Right lobe of liver (tissue), 6 donors: ENCODE measurements around the gene CAST. TPM values are rescaled to one million over a fixed set of nuclear protein-coding genes. Genes with fewer than 3 reads are reported as not detected.
A peak's percentile ranks its signal among the peaks of the same experiment; 100 is the strongest.

ENCODE experiments used
- ATAC-seq, 4 donors: fragments of 200-7000 bp; cut with Tn5 transposase; one replicate each; pipeline ENCODE4 v1.9.1; 2020; ENCODE audit warnings: mild to moderate bottlenecking in 4 of 4, moderate library complexity in 4 of 4
- DNase-seq, 3 donors: peaks; one replicate each; pipeline ENCODE4 v3.0.0-alpha.2; 2020
- H3K27ac ChIP-seq, 3 donors: fragments of 200-600 bp; one replicate each; pipeline ENCODE4 v1.8.0; 2022
- H3K27me3 ChIP-seq, 2 donors: fragments of 200-600 bp; one replicate each; pipeline ENCODE4 v1.8.0; 2022
- H3K36me3 ChIP-seq, 4 donors: fragments of 200-600 bp; sonication (generic) in 1 of 4; one replicate each; pipeline versions ENCODE4 v1.5.1 to v1.8.0; 2017 to 2022; ENCODE audit warnings: control low read depth in 1 of 4
- H3K4me1 ChIP-seq, 4 donors: fragments of 200-600 bp; sonication (generic) in 1 of 4; one replicate each; pipeline versions ENCODE4 v1.5.1 to v1.8.0; 2017 to 2022; ENCODE audit warnings: control low read depth in 1 of 4
- H3K4me3 ChIP-seq, 3 donors: fragments of 200-600 bp; one replicate each; pipeline ENCODE4 v1.8.0; 2022
- H3K9me3 ChIP-seq, 4 donors: fragments of 200-600 bp; sonication (generic) in 1 of 4; one replicate each; pipeline versions ENCODE4 v1.5.1 to v1.8.0; 2017 to 2022; ENCODE audit warnings: control low read depth in 1 of 4
- CTCF ChIP-seq, 4 donors: fragments of 200-600 bp in 3 of 4; fragments of 450-650 bp in 1 of 4; IDR thresholded peaks; one replicate each; pipeline versions ENCODE4 v1.5.1 to v1.8.0; 2016 to 2022; ENCODE audit warnings: antibody characterized with exemption in 4 of 4, mild to moderate bottlenecking in 2 of 4
- POLR2A ChIP-seq: fragments of 450-650 bp; IDR thresholded peaks from one replicate; pipeline ENCODE4 v1.6.1; 2017; ENCODE audit warnings: antibody characterized with exemption, mild to moderate bottlenecking
- WGBS: methylation state at CpG from one replicate; pipeline ENCODE4 v1.1.6; 2018; ENCODE audit warnings: low coverage, low lambda C conversion rate; ENCODE audit not compliant: insufficient coverage; ENCODE audit errors: missing lambda C conversion rate; 5-methylcytosine and 5-hydroxymethylcytosine counted together
- intact Hi-C, 2 donors: fragments of 100-400 bp; cut with DNase I; formaldehyde crosslinking; loops; one replicate each; pipeline versions ENCODE4 v1.11.2 to v1.14.1; 2022
- total RNA-seq, 6 experiments: library from RNA; depleted of rRNA in 2 of 6; stranded (reverse); fragments of >200 nt in 2 of 6; fragmentation: NEBNext Ultra II Directional in 3 of 6; extraction: Animal tissue kit (Norgen Biotek cat#: 25700) in 3 of 6; gene quantifications; one replicate each; pipeline versions ENCODE4 v1.1.0 to v1.2.4, GENCODE V29; 2016 to 2023
- donor health status: DM: no; HTN: yes; CAD: no.
- donor health status: DM: no; HTN: no; CAD: no.
- donor health status: DM: no; HTN: no; CAD: no.
- donor health status: DM: no; HTN: yes; CAD: no.
- donor health status: DM: no; HTN: yes; CAD: no.

Gene CAST
- total RNA-seq, 6 experiments from 2014 or later = 86.8 to 187 (median 123) TPM

GRCh38 chr5:96733771-96734500 lies 71.8 kb downstream of the CAST start:
- ATAC-seq (no peak), DNase-seq (no peak)
- H3K36me3 ChIP-seq = peaks cover 4 to 36% (median 21%) of the 10 kb centered on the region in 4 donors
- H3K4me3 ChIP-seq = no peak overlapping the region
- H3K27ac ChIP-seq = no peak overlapping the region
- no peaks in the 10 kb centered on the region for H3K9me3 ChIP-seq
- TF ChIP-seq CTCF (IDR thresholded peaks at IDR 0.05) (no peak), POLR2A (no peak)
- intact Hi-C loops = no loop called here
- WGBS = 80% methylated on average over 7 of the region's 7 CpGs
- H3K27me3 ChIP-seq = no peaks in the 10 kb centered on the region
- H3K4me1 ChIP-seq = no peaks in the 10 kb centered on the region

GRCh38 chr5:96734871-96735325 lies 72.7 kb downstream of the CAST start:
- WGBS = 65% methylated on average over 1 of the region's 1 CpG
- Histone ChIP-seq H3K27me3 (no peaks in the 10 kb centered on the region), H3K9me3 (no peaks in the 10 kb centered on the region), H3K4me3 (no peak overlapping the region), H3K4me1 (no peaks in the 10 kb centered on the region), H3K36me3 (peaks cover 0 to 44% (median 22%) of the 10 kb centered on the region in 4 donors), H3K27ac (no peak overlapping the region)
- no peak for ATAC-seq
- no peak for TF ChIP-seq POLR2A
- intact Hi-C loops = no loop called here
- no peak for DNase-seq

GRCh38 chr5:96736937-96737336 lies 74.8 kb downstream of the CAST start:
- 89% methylated on average over 3 of the region's 3 CpGs for WGBS
- intact Hi-C loops = no loop called here
- ATAC-seq (no peak), DNase-seq (no peak)
- Histone ChIP-seq H3K27me3 (no peaks in the 10 kb centered on the region), H3K4me1 (no peaks in the 10 kb centered on the region), H3K4me3 (no peak overlapping the region), H3K36me3 (peaks cover 0 to 53% (median 28%) of the 10 kb centered on the region in 4 donors), H3K9me3 (no peaks in the 10 kb centered on the region), H3K27ac (no peak overlapping the region)
- TF ChIP-seq CTCF (IDR thresholded peaks at IDR 0.05) = no peak
- TF ChIP-seq POLR2A = no peak

GRCh38 chr5:96741106-96741505 lies 78.9 kb downstream of the CAST start:
- peaks cover 0 to 89% (median 45%) of the 10 kb centered on the region in 4 donors for H3K36me3 ChIP-seq
- H3K4me3 ChIP-seq = no peak overlapping the region
- WGBS = 95% methylated on average over 3 of the region's 3 CpGs
- DNase-seq (no peak), ATAC-seq (no peak)
- no peaks in the 10 kb centered on the region for H3K27me3 ChIP-seq
- H3K4me1 ChIP-seq = no peaks in the 10 kb centered on the region
- H3K27ac ChIP-seq = no peak overlapping the region
- TF ChIP-seq POLR2A (no peak), CTCF (IDR thresholded peaks at IDR 0.05) (no peak)
- H3K9me3 ChIP-seq = no peaks in the 10 kb centered on the region
- intact Hi-C loops = no loop called here

- no peak for DNase-seq
- Histone ChIP-seq H3K9me3 (no peaks in the 10 kb centered on the region), H3K4me3 (no peak overlapping the region), H3K4me1 (no peaks in the 10 kb centered on the region), H3K36me3 (peaks cover 0 to 96% (median 46%) of the 10 kb centered on the region in 4 donors), H3K27me3 (no peaks in the 10 kb centered on the region), H3K27ac (no peak overlapping the region)
- ATAC-seq = peak in 1 of 4 donors; percentile 18
- intact Hi-C loops = no loop called here
- WGBS = 46% methylated on average over 3 of the region's 3 CpGs
- no peak for TF ChIP-seq CTCF (IDR thresholded peaks at IDR 0.05)
- TF ChIP-seq POLR2A = no peak
Measured at GRCh38 chr5:96741891-96742309, 79.7 kb downstream of the CAST start.
